PC-3 (cell line): ENCODE data around the gene NPRL2. TPM values are rescaled to one million over a fixed set of nuclear protein-coding genes. Genes with fewer than 3 reads are reported as not detected.

ENCODE experiments used
- ATAC-seq: fragments of 200-7000 bp; cut with Tn5 transposase; 2 replicates; pipeline ENCODE4 v1.9.1; 2020; ENCODE audit warnings: mild to moderate bottlenecking, moderate library complexity
- BruUV-seq: library from RNA; stranded (reverse); fragments of 400-500 nt; replicated peaks from 2 replicates; lab custom pipeline; 2021; lab: Mats Ljungman, UMichigan
- CTCF ChIA-PET: fragments of 300-600 bp; sonication (Branson Sonifier 250); formaldehyde crosslinking; loops from one replicate; lab custom pipeline; 2022; ENCODE audit warnings: antibody characterized with exemption; lab: Charles Lee
- POLR2A ChIA-PET: fragments of 300-600 bp; sonication (Branson Sonifier 250); formaldehyde crosslinking; loops from one replicate; lab custom pipeline; 2022; ENCODE audit warnings: antibody characterized with exemption; ENCODE audit not compliant: unreplicated experiment; lab: Charles Lee
- DNase-seq: peaks from one replicate; pipeline ENCODE4 v3.0.0-alpha.2; 2015
- H2AFZ ChIP-seq: fragments of 300-600 bp; sonication (generic); 2 replicates; pipeline ENCODE4 v1.6.0; 2016; ENCODE audit warnings: antibody characterized with exemption, low read length
- H3F3A ChIP-seq: fragments of 300-600 bp; sonication (generic); one replicate; pipeline ENCODE4 v1.6.0; 2017; ENCODE audit warnings: antibody characterized with exemption, low read length, control low read depth, mild to moderate bottlenecking; ENCODE audit not compliant: unreplicated experiment
- H3K27ac ChIP-seq: fragments of 300-600 bp; sonication (generic); 2 replicates; pipeline ENCODE4 v1.5.1; 2016; ENCODE audit warnings: mild to moderate bottlenecking, low read length
- H3K27me3 ChIP-seq: fragments of 300-600 bp; sonication (generic); 2 replicates; pipeline ENCODE4 v1.6.1; 2016; ENCODE audit warnings: low read length, mixed read lengths
- H3K36me3 ChIP-seq: fragments of 300-600 bp; sonication (generic); 2 replicates; pipeline ENCODE4 v1.6.1; 2016; ENCODE audit warnings: low read depth, mixed run types, low read length, mixed read lengths
- H3K4me1 ChIP-seq: fragments of 300-600 bp; sonication (generic); 2 replicates; pipeline ENCODE4 v1.5.1; 2016; ENCODE audit warnings: low read length; ENCODE audit not compliant: insufficient read depth
- H3K4me2 ChIP-seq: fragments of 300-600 bp; sonication (generic); 2 replicates; pipeline ENCODE4 v1.6.0; 2016; ENCODE audit warnings: low read length
- H3K4me3 ChIP-seq: fragments of 300-600 bp; sonication (generic); 2 replicates; pipeline ENCODE4 v1.5.1; 2016; ENCODE audit warnings: mild to moderate bottlenecking, low read length, mixed read lengths
- H3K79me2 ChIP-seq: fragments of 300-600 bp; sonication (generic); 2 replicates; pipeline ENCODE4 v1.6.1; 2017; ENCODE audit warnings: low read length, mixed read lengths
- H3K9ac ChIP-seq: fragments of 300-600 bp; sonication (generic); 2 replicates; pipeline ENCODE4 v1.6.0; 2016; ENCODE audit warnings: mild to moderate bottlenecking, low read length
- H3K9me2 ChIP-seq: fragments of 300-600 bp; sonication (generic); replicated peaks from 2 replicates; pipeline ENCODE4 v1.6.1; 2016; ENCODE audit warnings: mixed run types, low read length, mixed read lengths
- H3K9me3 ChIP-seq: fragments of 300-600 bp; sonication (generic); 2 replicates; pipeline ENCODE4 v1.6.1; 2016; ENCODE audit warnings: low read length, mixed read lengths
- H4K20me1 ChIP-seq: fragments of 300-600 bp; sonication (generic); 2 replicates; pipeline ENCODE4 v1.6.1; 2016; ENCODE audit warnings: low read length, mixed read lengths
- CTCF ChIP-seq: fragments of 300-600 bp; sonication (generic); conservative IDR thresholded peaks from 2 replicates; pipeline ENCODE4 v1.5.1; 2017; ENCODE audit warnings: antibody characterized with exemption, low read depth, mild to moderate bottlenecking, low read length
- EZH2 ChIP-seq: fragments of 300-600 bp; sonication (generic); IDR thresholded peaks from one replicate; pipeline ENCODE4 v1.6.1; 2017; ENCODE audit warnings: antibody characterized with exemption, mild to moderate bottlenecking, low read length; ENCODE audit not compliant: unreplicated experiment
- EZH2phosphoT487 ChIP-seq: fragments of 300-600 bp; sonication (generic); IDR thresholded peaks from 2 replicates; pipeline ENCODE4 v1.6.1; 2018; ENCODE audit warnings: mild to moderate bottlenecking, antibody characterized with exemption, low read length, borderline replicate concordance
- intact Hi-C: fragments of 100-400 bp; cut with micrococcal nuclease; formaldehyde crosslinking; loops from 2 replicates; pipeline ENCODE4 v1.9.0; 2023
- total RNA-seq: library from RNA; depleted of rRNA; stranded (reverse); fragments of >200 nt; gene quantifications from 2 replicates; pipeline ENCODE4 v1.2.3, GENCODE V29; 2014

Gene NPRL2
- total RNA-seq, 1 experiment from 2014 or later, result 56.9 TPM

GRCh38 chr3:50299929-50300680 lies 50.5 kb downstream of the NPRL2 start:
- Histone ChIP-seq H4K20me1 (no peaks in the 10 kb centered on the region), H3K9ac (peak overlapping the region; percentile 81), H3K79me2 (peaks cover 14% of the 10 kb centered on the region), H3F3A (no peaks in the 10 kb centered on the region), H3K4me1 (peaks cover 20% of the 10 kb centered on the region), H3K9me3 (no peaks in the 10 kb centered on the region), H3K36me3 (no peaks in the 10 kb centered on the region), H3K9me2 (no peaks in the 10 kb centered on the region), H3K27ac (peak overlapping the region; percentile 90), H3K4me2 (peak overlapping the region; percentile 71), H3K4me3 (peak overlapping the region; percentile 52), H3K27me3 (no peaks in the 10 kb centered on the region), H2AFZ (peak overlapping the region; percentile 57; the same call in 1 of the 2 replicates)
- POLR2A ChIA-PET, result interaction anchor here (0.6 to 1.8 kb wide), 5 partner anchors 11 to 1860 kb away, joined by 3 to 12 read pairs (median 4); partner anchors contain the start of genes CCDC51, CYB561D2, NPRL2 and TMA7
- TSS peak; percentile 92 for BruUV-seq
- CTCF ChIA-PET, result interaction anchor here (0.9 to 1.6 kb wide), 2 partner anchors 24 to 37 kb away, joined by 5 to 7 read pairs; no protein-coding TSS in a partner anchor
- no peak for DNase-seq
- intact Hi-C loops, result loop anchor here (1.0 to 2.0 kb wide), 3 partner anchors 17 to 65 kb away; no protein-coding TSS in a partner anchor
- ATAC-seq, result no peak
- TF ChIP-seq EZH2 (no peak), EZH2phosphoT487 (no peak)

- Histone ChIP-seq H2AFZ (peak overlapping the region; percentile 57; the same call in 1 of the 2 replicates), H3K27ac (peak overlapping the region; percentile 90), H3K4me2 (peak overlapping the region; percentile 71), H3K9me2 (no peaks in the 10 kb centered on the region), H3K36me3 (no peaks in the 10 kb centered on the region), H3K9me3 (no peaks in the 10 kb centered on the region), H3F3A (no peaks in the 10 kb centered on the region), H3K9ac (peak overlapping the region; percentile 81), H4K20me1 (no peaks in the 10 kb centered on the region), H3K79me2 (peaks cover 14% of the 10 kb centered on the region), H3K4me1 (peaks cover 20% of the 10 kb centered on the region), H3K4me3 (peak overlapping the region; percentile 52), H3K27me3 (no peaks in the 10 kb centered on the region)
- BruUV-seq, result no TSS peak
- ChIA-PET CTCF (interaction anchor here (0.7 to 1.6 kb wide), 4 partner anchors 22 to 53 kb away, joined by 4 to 7 read pairs (median 6); no protein-coding TSS in a partner anchor), POLR2A (interaction anchor here (0.6 to 1.8 kb wide), 4 partner anchors 10 to 51 kb away, joined by 3 to 12 read pairs (median 6); partner anchors contain the start of genes CYB561D2 and NPRL2)
- DNase-seq, result no peak
- TF ChIP-seq CTCF (no peak), EZH2phosphoT487 (no peak), EZH2 (no peak)
- ATAC-seq, result no peak
- intact Hi-C loops, result loop anchor here (1.0 to 2.0 kb wide), 3 partner anchors 18 to 65 kb away; no protein-coding TSS in a partner anchor
Measured at GRCh38 chr3:50299638-50299928, 51.0 kb downstream of the NPRL2 start.

- H3K9me3 ChIP-seq, result no peaks in the 10 kb centered on the region
- peaks cover 14% of the 10 kb centered on the region for H3K79me2 ChIP-seq
- DNase-seq, result peak; percentile 99
- ChIA-PET CTCF (interaction anchor here (0.7 to 1.6 kb wide), 4 partner anchors 23 to 52 kb away, joined by 4 to 7 read pairs (median 6); no protein-coding TSS in a partner anchor), POLR2A (interaction anchor here (0.6 to 1.8 kb wide), 4 partner anchors 10 to 52 kb away, joined by 3 to 12 read pairs (median 6); partner anchors contain the start of genes CYB561D2 and NPRL2)
- H3K27ac ChIP-seq, result peak within 1 kb of the TSS; percentile 90
- no peaks in the 10 kb centered on the region for H4K20me1 ChIP-seq
- peak within 1 kb of the TSS; percentile 98 for H3K4me2 ChIP-seq
- TSS peak; percentile 71 for BruUV-seq
- peak within 1 kb of the TSS; percentile 86 for H2AFZ ChIP-seq
- H3K4me1 ChIP-seq, result peaks cover 20% of the 10 kb centered on the region
- peak within 1 kb of the TSS; percentile 93 for H3K9ac ChIP-seq
- H3F3A ChIP-seq, result no peaks in the 10 kb centered on the region
- no peaks in the 10 kb centered on the region for H3K36me3 ChIP-seq
- TF ChIP-seq EZH2 (no peak), CTCF (peak; percentile 36; the same call in 1 of the 2 replicates)
- no peaks in the 10 kb centered on the region for H3K9me2 ChIP-seq
- H3K27me3 ChIP-seq, result no peaks in the 10 kb centered on the region
- ATAC-seq, result peak; percentile 86
- peak within 1 kb of the TSS; percentile 94 for H3K4me3 ChIP-seq
- intact Hi-C loops, result loop anchor here (1.0 to 2.0 kb wide), 3 partner anchors 18 to 64 kb away; no protein-coding TSS in a partner anchor
Measured at GRCh38 chr3:50298836-50299637, 51.5 kb downstream of the NPRL2 start, which contains the start of the genes HYAL3 and NAA80. Gene HYAL3, minus strand, starts transcription at chr3:50299405. Its CDS starts 3,803 bp downstream, at chr3:50295602. Gene NAA80, minus strand, starts transcription at chr3:50299405. Its CDS starts 1,942 bp downstream, at chr3:50297463.
